K562 (cell line): ENCODE data around the gene SBK3. TPM values are rescaled to one million over a fixed set of nuclear protein-coding genes. Genes with fewer than 3 reads are reported as not detected.

Source experiments
- ATAC-seq: fragments of 200-7000 bp; cut with Tn5 transposase; 3 replicates; pipeline ENCODE4 v1.9.1; 2020; ENCODE audit warnings: moderate library complexity
- BruUV-seq: library from RNA; stranded (reverse); fragments of 400-500 nt; replicated peaks from 2 replicates; lab custom pipeline; 2021; lab: Mats Ljungman, UMichigan
- CTCF ChIA-PET: fragments of 300-600 bp; formaldehyde crosslinking; extraction: SDS; loops from one replicate; lab custom pipeline; 2021; ENCODE audit warnings: low intra/inter-chr PET ratio; lab: Yijun Ruan, JAX
- POLR2A ChIA-PET: fragments of 300-600, 350-650 bp; sonication (Branson Sonifier 250); formaldehyde crosslinking; extraction: SDS; loops from one replicate; lab custom pipeline; 2021; ENCODE audit warnings: antibody characterized with exemption, inconsistent platforms; lab: Yijun Ruan, JAX
- DNase-seq, 4 experiments: peaks; one replicate each; pipeline versions ENCODE4 v3.0.0 to v3.0.0-alpha.2; 2011 to 2018; ENCODE audit warnings: low spot score in 3 of 4, mixed read lengths in 3 of 4; ENCODE audit errors: extremely low read depth in 1 of 4
- FAIRE-seq: peaks from 2 replicates; lab custom pipeline; 2011; peaks lifted over from hg19 to GRCh38; lab: Jason Lieb, UNC
- H2AFZ ChIP-seq: 2 replicates; pipeline ENCODE4 v1.6.0; 2011; ENCODE audit warnings: low read depth, low read length, control low read depth, inconsistent platforms
- H3K27ac ChIP-seq: fragments of 200-600 bp; 3 replicates; pipeline ENCODE4 v1.8.0; 2011; ENCODE audit warnings: low read depth, mild to moderate bottlenecking, control low read depth, inconsistent platforms, low read length, moderate library complexity, mixed read lengths; ENCODE audit errors: extremely low read depth
- H3K27me3 ChIP-seq, 2 experiments: fragments of 300-600 bp in 1 of 2; 2 replicates in 1 of 2; 3 replicates in 1 of 2; pipeline versions ENCODE4 v1.6.0 to v1.8.0; 2011; ENCODE audit warnings: inconsistent platforms in 2 of 2, low read length in 2 of 2, mild to moderate bottlenecking in 1 of 2, mixed read lengths in 1 of 2, moderate library complexity in 1 of 2; ENCODE audit not compliant: control insufficient read depth in 2 of 2, insufficient read depth in 2 of 2
- H3K36me3 ChIP-seq: fragments of 300-600 bp; 3 replicates; pipeline ENCODE4 v1.8.0; 2011; ENCODE audit warnings: mild to moderate bottlenecking, low read length, inconsistent platforms; ENCODE audit not compliant: control insufficient read depth, insufficient read depth
- H3K4me1 ChIP-seq, 2 experiments: fragments of 200-600 bp in 1 of 2; replicated peaks in 1 of 2; 2 replicates in 1 of 2; 3 replicates in 1 of 2; pipeline versions ENCODE4 v1.5.1 to v1.8.0; 2011; ENCODE audit warnings: inconsistent platforms in 2 of 2, low read length in 2 of 2, mild to moderate bottlenecking in 1 of 2, mixed read lengths in 1 of 2, moderate library complexity in 1 of 2; ENCODE audit not compliant: control insufficient read depth in 2 of 2, insufficient read depth in 2 of 2
- H3K4me2 ChIP-seq: 2 replicates; pipeline ENCODE4 v1.6.1; 2011; ENCODE audit warnings: low read length, control low read depth, inconsistent platforms, mixed read lengths; ENCODE audit not compliant: insufficient read depth
- H3K4me3 ChIP-seq: fragments of 200-600 bp; sonication (generic), shearing (Covaris generic); 2 replicates; pipeline ENCODE4 v1.5.1; 2016; ENCODE audit warnings: control low read depth, inconsistent platforms
- H3K79me2 ChIP-seq: fragments of 200-600 bp; 3 replicates; pipeline ENCODE4 v1.8.0; 2011; ENCODE audit warnings: low read length, inconsistent platforms; ENCODE audit not compliant: control insufficient read depth, insufficient read depth
- H3K9ac ChIP-seq, 2 experiments: 2 replicates each; pipeline versions ENCODE4 v1.6.0 to v1.6.1; 2011; ENCODE audit warnings: low read depth in 2 of 2, low read length in 2 of 2, control low read depth in 1 of 2, inconsistent platforms in 1 of 2, mild to moderate bottlenecking in 1 of 2, mixed read lengths in 1 of 2; ENCODE audit not compliant: insufficient read depth in 1 of 2
- H3K9me1 ChIP-seq: one replicate; pipeline ENCODE4 v1.6.0; 2011; ENCODE audit warnings: inconsistent platforms, mild to moderate bottlenecking, low read length, moderate library complexity; ENCODE audit not compliant: control insufficient read depth, insufficient read depth
- H3K9me3 ChIP-seq: replicated peaks from 2 replicates; pipeline ENCODE4 v1.5.1; 2011; ENCODE audit warnings: low read depth, low read length, inconsistent platforms; ENCODE audit not compliant: control insufficient read depth, insufficient read depth
- H4K20me1 ChIP-seq: replicated peaks from 2 replicates; pipeline ENCODE4 v1.6.1; 2011; ENCODE audit warnings: low read length, inconsistent platforms, mixed read lengths; ENCODE audit not compliant: control insufficient read depth, insufficient read depth
- BDP1 ChIP-seq: IDR thresholded peaks from 3 replicates; pipeline ENCODE4 v1.6.1; 2011; ENCODE audit not compliant: insufficient read length, insufficient read depth
- BRD9 ChIP-seq: fragments of 450-650 bp; IDR thresholded peaks from 2 replicates; pipeline ENCODE4 v1.6.1; 2018; ENCODE audit warnings: low read depth; ENCODE audit not compliant: partially characterized antibody
- BRF1 ChIP-seq: IDR thresholded peaks from 3 replicates; pipeline ENCODE4 v1.6.1; 2011; ENCODE audit warnings: borderline replicate concordance, mild to moderate bottlenecking; ENCODE audit not compliant: insufficient read length; ENCODE audit errors: extremely low read depth
- ELF1 ChIP-seq: fragments of 200-800 bp; sonication (Bioruptor generic); IDR thresholded peaks from 2 replicates; pipeline ENCODE4 v1.6.1; 2016; ENCODE audit warnings: missing genetic modification characterization, missing compliant biosample characterization
- GATA2 ChIP-seq: sonication (generic); formaldehyde crosslinking; IDR thresholded peaks from 2 replicates; pipeline ENCODE4 v1.4.0; 2020; ENCODE audit warnings: mild to moderate bottlenecking, missing genetic modification reagents
- ID3 ChIP-seq, 2 experiments: fragments of 250-450 bp in 1 of 2; fragments of 450-650 bp in 1 of 2; sonication (Bioruptor Pico) in 1 of 2; IDR thresholded peaks; 2 replicates each; pipeline versions ENCODE4 v1.6.1 to v1.8.0; 2016 to 2021; ENCODE audit warnings: mild to moderate bottlenecking in 2 of 2, moderate library complexity in 2 of 2, missing compliant biosample characterization in 1 of 2, missing genetic modification characterization in 1 of 2
- NCOA2 ChIP-seq, 2 experiments: fragments of 450-650 bp; IDR thresholded peaks; 2 replicates each; pipeline ENCODE4 v1.6.1; 2018; ENCODE audit warnings: mild to moderate bottlenecking in 2 of 2, moderate library complexity in 1 of 2; ENCODE audit not compliant: partially characterized antibody in 2 of 2
- PYGO2 ChIP-seq: fragments of 450-650 bp; IDR thresholded peaks from 2 replicates; pipeline ENCODE4 v1.6.1; 2016; ENCODE audit warnings: mild to moderate bottlenecking, missing genetic modification characterization, moderate library complexity, missing compliant biosample characterization
- ZNF311 ChIP-seq: fragments of 250-450 bp; sonication (Bioruptor Pico); IDR thresholded peaks from 2 replicates; pipeline ENCODE4 v1.4.0; 2020; ENCODE audit warnings: mild to moderate bottlenecking, moderate library complexity
- ZNF444 ChIP-seq: fragments of 250-450 bp; sonication (Bioruptor Pico); IDR thresholded peaks from 2 replicates; pipeline ENCODE4 v1.4.0; 2020; ENCODE audit warnings: mild to moderate bottlenecking, moderate library complexity
- ZNF561 ChIP-seq: fragments of 450-650 bp; formaldehyde crosslinking; conservative IDR thresholded peaks from 2 replicates; pipeline ENCODE4 v1.4.0; 2020; ENCODE audit warnings: mild to moderate bottlenecking, moderate library complexity
- ZNF644 ChIP-seq: fragments of 200-800 bp; sonication (Bioruptor generic); IDR thresholded peaks from 2 replicates; pipeline ENCODE4 v1.6.1; 2016; ENCODE audit warnings: low read depth, missing genetic modification characterization, missing compliant biosample characterization
- ZNF79 ChIP-seq: fragments of 250-450 bp; sonication (Bioruptor Pico); IDR thresholded peaks from 2 replicates; pipeline ENCODE4 v1.4.0; 2020; ENCODE audit warnings: low read depth, mild to moderate bottlenecking, moderate library complexity
- WGBS: fragments of 100-300 bp; shearing (Covaris generic); methylation state at CpG from one replicate; pipeline ENCODE4 v1.1.6; 2016; ENCODE audit warnings: low coverage, mixed read lengths; ENCODE audit not compliant: insufficient coverage; ENCODE audit errors: missing lambda C conversion rate; 5-methylcytosine and 5-hydroxymethylcytosine counted together
- in situ Hi-C: fragments of 300-500 bp; cut with MboI; formaldehyde crosslinking; loops from 4 replicates; pipeline ENCODE4 v1.15.0; 2018; ENCODE audit warnings: inconsistent platforms, mixed read lengths
- intact Hi-C: fragments of 100-400 bp; cut with micrococcal nuclease; formaldehyde crosslinking; loops from 2 replicates; pipeline ENCODE4 v1.14.2; 2022
- polyA plus RNA-seq, 8 experiments: library from polyadenylated mRNA; depleted of rRNA in 4 of 8; stranded (reverse) in 5 of 8; unstranded in 3 of 8; fragments of >200 nt; fragmentation: Nextera tagmentation in 2 of 8; fragmentation: Illumina TruSeq in 1 of 8; extraction: Ambion mirVana in 2 of 8; extraction: Trizol in 1 of 8; gene quantifications; 2 replicates each; pipeline versions ENCODE4 v1.2.1 to v1.2.3, GENCODE V29; 2011 to 2014; ENCODE audit warnings: inconsistent platforms in 1 of 8, missing spikeins in 1 of 8
- total RNA-seq, 7 experiments: library from RNA; depleted of rRNA in 6 of 7; stranded (reverse); fragments of >200 nt in 6 of 7; fragmentation: Illumina TruSeq in 2 of 7; extraction: Trizol in 2 of 7; gene quantifications; 2 replicates each; pipeline versions ENCODE4 v1.2.1 to v1.2.3, GENCODE V29; 2011 to 2021; ENCODE audit warnings: low replicate concordance in 1 of 7
- TF ChIP-seq, protein P1 (sequence below): sonication (generic); formaldehyde crosslinking; IDR thresholded peaks from 2 replicates; pipeline ENCODE4 v1.9.0; 2022; ENCODE audit warnings: mild to moderate bottlenecking, missing genetic modification reagents
- TF ChIP-seq, protein P2 (sequence below): fragments of 250-450 bp; sonication (Bioruptor Pico); IDR thresholded peaks from 2 replicates; pipeline ENCODE4 v1.4.0; 2020; ENCODE audit warnings: mild to moderate bottlenecking
- TF ChIP-seq, protein P3 (sequence below): fragments of 250-450 bp; sonication (Bioruptor Pico); IDR thresholded peaks from 2 replicates; pipeline ENCODE4 v1.5.1; 2021; ENCODE audit warnings: mild to moderate bottlenecking
- TF ChIP-seq, protein P4 (sequence below): fragments of 250-450 bp; sonication (Bioruptor Pico); IDR thresholded peaks from 2 replicates; pipeline ENCODE4 v1.4.0; 2020

SBK3 gene
- total and polyA plus RNA-seq, 9 of the 15 experiments (the other 6 are each of a cell fraction or from before 2014, with no cell fraction given) = 0.11 to 0.43 (median 0.13) TPM; not detected in 6

DNA sequence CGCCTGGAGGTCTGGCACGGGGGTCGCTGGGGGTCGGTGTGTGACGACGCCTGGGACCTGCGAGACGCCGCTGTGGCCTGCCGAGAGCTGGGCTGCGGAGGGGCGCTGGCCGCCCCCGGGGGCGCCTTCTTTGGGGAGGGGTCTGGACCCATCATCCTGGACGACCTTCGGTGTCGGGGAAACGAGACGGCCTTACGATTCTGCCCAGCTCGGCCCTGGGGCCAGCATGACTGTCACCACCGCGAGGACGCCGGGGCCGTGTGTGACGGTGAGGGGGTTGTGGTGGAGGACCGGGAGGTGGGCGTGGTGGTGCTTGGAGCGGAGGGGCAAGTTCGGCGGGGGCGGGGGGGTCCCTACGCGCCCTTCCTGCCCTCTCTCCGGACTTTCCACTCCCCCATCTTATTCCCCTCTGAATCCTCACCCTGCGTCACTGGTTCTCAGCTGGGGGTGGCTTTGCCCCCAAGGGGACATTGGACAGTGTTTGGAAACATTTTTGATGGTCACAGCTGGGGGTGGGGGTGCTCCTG lies 51.6 kb downstream of the SBK3 start:
- peak overlapping the region; percentile 93 for H2AFZ ChIP-seq
- peak overlapping the region in 1 of 2 experiments; percentile 74; a peak in 2 of 4 replicates for H3K9ac ChIP-seq
- H3K9me1 ChIP-seq = no peaks in the 10 kb centered on the region
- BruUV-seq = no TSS peak
- no peak overlapping the region for H3K4me3 ChIP-seq
- POLR2A ChIA-PET = interaction anchor here (0.6 to 2.8 kb wide), 3 partner anchors 9 to 161 kb away, joined by 3 to 12 read pairs (median 11); partner anchors contain the start of gene NAT14
- intact Hi-C loops (no loop called here), in situ Hi-C loops (no loop called here)
- WGBS = 59% methylated on average over 18 of the region's 38 CpGs
- H3K36me3 ChIP-seq = no peaks in the 10 kb centered on the region
- CTCF ChIA-PET = no interaction called here
- H3K79me2 ChIP-seq = no peaks in the 10 kb centered on the region
- no peak for ATAC-seq
- no peak for FAIRE-seq
- H3K4me2 ChIP-seq = peak overlapping the region; percentile 78; the same call in 1 of the 2 replicates
- peaks cover 0 to 4% of the 10 kb centered on the region in 2 experiments; a peak in 1 of 5 replicates for H3K27me3 ChIP-seq
- DNase-seq = no peak
- H3K4me1 ChIP-seq = peaks cover 12 to 53% of the 10 kb centered on the region in 2 experiments
- TF ChIP-seq PYGO2 (tag) (no peak), BDP1 (no peak), ID3 (CRISPR knock-in tag; IDR thresholded peaks at IDR 0.05) (no peak), ID3 (tag; IDR thresholded peaks at IDR 0.05) (no peak), ZNF79 (no peak), GATA2 (CRISPR knock-in tag) (no peak), BRF1 (no peak), ZNF311 (no peak), ELF1 (tag) (no peak), ZNF444 (CRISPR knock-in tag) (no peak), BRD9 (no peak), NCOA2 (IDR thresholded peaks at IDR 0.05; ENCODE audit: partially characterized antibody in 2 of 2) (no peak), ZNF561 (CRISPR knock-in tag) (no peak), ZNF644 (tag) (no peak)
- TF ChIP-seq, protein P1, sequence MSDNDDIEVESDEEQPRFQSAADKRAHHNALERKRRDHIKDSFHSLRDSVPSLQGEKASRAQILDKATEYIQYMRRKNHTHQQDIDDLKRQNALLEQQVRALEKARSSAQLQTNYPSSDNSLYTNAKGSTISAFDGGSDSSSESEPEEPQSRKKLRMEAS = no peak
- TF ChIP-seq, protein P2, sequence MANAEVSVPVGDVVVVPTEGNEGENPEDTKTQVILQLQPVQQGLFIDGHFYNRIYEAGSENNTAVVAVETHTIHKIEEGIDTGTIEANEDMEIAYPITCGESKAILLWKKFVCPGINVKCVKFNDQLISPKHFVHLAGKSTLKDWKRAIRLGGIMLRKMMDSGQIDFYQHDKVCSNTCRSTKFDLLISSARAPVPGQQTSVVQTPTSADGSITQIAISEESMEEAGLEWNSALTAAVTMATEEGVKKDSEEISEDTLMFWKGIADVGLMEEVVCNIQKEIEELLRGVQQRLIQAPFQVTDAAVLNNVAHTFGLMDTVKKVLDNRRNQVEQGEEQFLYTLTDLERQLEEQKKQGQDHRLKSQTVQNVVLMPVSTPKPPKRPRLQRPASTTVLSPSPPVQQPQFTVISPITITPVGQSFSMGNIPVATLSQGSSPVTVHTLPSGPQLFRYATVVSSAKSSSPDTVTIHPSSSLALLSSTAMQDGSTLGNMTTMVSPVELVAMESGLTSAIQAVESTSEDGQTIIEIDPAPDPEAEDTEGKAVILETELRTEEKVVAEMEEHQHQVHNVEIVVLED (CRISPR knock-in tag) = no peak
- TF ChIP-seq, protein P3, sequence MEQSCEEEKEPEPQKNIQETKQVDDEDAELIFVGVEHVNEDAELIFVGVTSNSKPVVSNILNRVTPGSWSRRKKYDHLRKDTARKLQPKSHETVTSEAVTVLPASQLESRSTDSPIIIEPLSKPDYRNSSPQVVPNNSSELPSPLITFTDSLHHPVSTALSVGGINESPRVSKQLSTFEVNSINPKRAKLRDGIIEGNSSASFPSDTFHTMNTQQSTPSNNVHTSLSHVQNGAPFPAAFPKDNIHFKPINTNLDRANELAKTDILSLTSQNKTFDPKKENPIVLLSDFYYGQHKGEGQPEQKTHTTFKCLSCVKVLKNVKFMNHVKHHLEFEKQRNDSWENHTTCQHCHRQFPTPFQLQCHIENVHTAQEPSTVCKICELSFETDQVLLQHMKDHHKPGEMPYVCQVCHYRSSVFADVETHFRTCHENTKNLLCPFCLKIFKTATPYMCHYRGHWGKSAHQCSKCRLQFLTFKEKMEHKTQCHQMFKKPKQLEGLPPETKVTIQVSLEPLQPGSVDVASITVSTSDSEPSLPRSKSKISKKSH = no peak
- TF ChIP-seq, protein P4, sequence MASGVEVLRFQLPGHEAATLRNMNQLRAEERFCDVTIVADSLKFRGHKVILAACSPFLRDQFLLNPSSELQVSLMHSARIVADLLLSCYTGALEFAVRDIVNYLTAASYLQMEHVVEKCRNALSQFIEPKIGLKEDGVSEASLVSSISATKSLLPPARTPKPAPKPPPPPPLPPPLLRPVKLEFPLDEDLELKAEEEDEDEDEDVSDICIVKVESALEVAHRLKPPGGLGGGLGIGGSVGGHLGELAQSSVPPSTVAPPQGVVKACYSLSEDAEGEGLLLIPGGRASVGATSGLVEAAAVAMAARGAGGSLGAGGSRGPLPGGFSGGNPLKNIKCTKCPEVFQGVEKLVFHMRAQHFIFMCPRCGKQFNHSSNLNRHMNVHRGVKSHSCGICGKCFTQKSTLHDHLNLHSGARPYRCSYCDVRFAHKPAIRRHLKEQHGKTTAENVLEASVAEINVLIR (CRISPR knock-in tag) = no peak
- TF ChIP-seq, all 486 proteins: peak for 0
- no peak overlapping the region for H3K27ac ChIP-seq
- no peaks in the 10 kb centered on the region for H4K20me1 ChIP-seq
- no peaks in the 10 kb centered on the region for H3K9me3 ChIP-seq
